Skeletal muscle cell (primary cell): ENCODE measurements around the gene TOP2A.

Source experiments
- DNase-seq: peaks from one replicate; pipeline ENCODE4 v3.0.0-alpha.2; 2010; ENCODE audit warnings: low read depth
- H3K4me3 ChIP-seq: 2 replicates; pipeline ENCODE4 v1.5.1; 2011; ENCODE audit warnings: low read depth, mild to moderate bottlenecking, control low read depth, low read length, moderate library complexity

The TOP2A gene

DNA sequence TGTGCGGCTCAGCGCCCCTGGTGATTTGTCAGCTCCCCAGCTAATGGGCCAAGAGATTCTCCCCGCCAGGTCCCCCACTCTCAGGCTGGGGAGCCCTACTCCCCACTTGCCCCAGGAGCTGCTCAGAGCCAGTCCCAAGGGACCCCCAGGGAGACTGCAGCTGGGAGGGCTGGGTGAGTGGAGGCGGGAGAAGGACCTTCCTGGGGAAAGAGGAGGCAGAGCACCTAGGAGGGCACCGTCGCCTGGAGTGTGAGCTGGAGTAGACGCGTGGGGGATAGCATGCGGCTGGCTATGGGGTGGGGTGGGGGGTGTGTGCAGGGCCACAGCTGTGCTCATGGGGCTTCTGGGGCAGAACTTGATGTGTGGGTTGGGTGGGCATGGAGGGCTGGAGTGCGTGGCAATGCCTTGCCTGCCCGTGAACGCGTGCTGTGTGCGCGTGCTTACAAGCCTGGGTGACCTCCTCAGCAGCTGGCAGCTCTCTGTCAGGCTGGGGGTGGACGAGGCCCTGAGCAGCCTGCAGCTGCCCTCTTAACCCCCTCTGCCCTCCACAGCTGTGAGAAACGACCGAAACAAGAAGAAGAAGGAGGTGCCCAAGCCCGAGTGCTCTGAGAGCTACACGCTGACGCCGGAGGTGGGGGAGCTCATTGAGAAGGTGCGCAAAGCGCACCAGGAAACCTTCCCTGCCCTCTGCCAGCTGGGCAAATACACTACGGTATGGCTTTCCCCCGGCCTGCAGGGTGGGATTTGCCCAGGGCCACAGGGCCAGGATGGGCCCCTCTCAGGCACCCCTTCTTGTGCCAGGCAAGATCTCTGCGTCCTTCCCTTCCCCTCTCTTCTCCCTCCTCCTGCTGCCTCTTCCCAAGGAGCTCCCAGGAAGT, 66.1 kb downstream of the TOP2A start:
- DNase-seq = no peak
- H3K4me3 ChIP-seq = no peak overlapping the region

- DNase-seq = no peak
- H3K4me3 ChIP-seq = no peak overlapping the region
These were observed 66.9 kb downstream of the TOP2A start for GRCh38 chr17:40350689-40351358.

DNA sequence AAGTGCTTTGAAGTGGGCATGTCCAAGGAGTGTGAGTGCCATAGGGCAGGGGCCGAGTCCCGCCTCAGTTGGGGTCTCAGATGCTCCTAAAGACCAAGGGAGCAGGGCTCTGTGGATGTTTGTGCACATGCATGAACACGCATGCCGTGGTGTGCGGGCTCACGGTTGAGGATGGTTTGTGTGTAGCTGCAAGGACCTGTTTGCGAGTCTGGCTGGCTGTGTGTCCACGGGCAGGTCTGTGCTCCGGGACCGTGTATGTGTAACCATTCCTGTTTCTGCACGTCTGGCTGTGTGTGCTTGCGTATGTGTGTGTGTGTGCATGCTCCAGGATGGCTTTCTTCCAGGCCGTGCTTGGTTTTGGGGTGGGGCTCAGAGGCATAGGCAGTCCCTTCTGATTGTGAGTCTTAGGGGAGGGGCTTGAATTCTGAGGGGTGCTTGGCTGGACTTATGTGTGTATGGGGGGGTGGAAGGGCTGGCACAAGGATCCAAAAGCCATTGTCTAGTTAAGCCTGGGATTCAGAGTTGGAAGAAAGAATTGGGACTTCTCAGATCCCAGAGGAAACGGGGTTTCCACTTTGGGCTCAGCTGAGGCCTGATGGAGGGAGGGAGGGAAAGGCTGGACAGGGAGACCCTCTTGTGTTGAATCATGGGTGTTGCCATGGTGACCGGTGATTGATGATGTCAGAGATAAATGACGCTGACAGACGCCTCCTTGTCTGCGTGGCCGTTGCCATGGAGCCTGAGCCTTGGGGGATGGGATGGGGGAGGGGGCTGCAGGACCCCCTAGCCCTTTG, 67.6 kb downstream of the TOP2A start:
- no peak for DNase-seq
- no peak overlapping the region for H3K4me3 ChIP-seq

- no peak overlapping the region for H3K4me3 ChIP-seq
- no peak for DNase-seq
These were observed 68.2 kb downstream of the TOP2A start for GRCh38 chr17:40349477-40349894.

GRCh38 chr17:40348562-40349476, 68.9 kb downstream of the TOP2A start:
- H3K4me3 ChIP-seq = no peak overlapping the region
- no peak for DNase-seq

GRCh38 chr17:40348136-40348504, 69.6 kb downstream of the TOP2A start:
- DNase-seq = no peak
- H3K4me3 ChIP-seq = no peak overlapping the region

DNA sequence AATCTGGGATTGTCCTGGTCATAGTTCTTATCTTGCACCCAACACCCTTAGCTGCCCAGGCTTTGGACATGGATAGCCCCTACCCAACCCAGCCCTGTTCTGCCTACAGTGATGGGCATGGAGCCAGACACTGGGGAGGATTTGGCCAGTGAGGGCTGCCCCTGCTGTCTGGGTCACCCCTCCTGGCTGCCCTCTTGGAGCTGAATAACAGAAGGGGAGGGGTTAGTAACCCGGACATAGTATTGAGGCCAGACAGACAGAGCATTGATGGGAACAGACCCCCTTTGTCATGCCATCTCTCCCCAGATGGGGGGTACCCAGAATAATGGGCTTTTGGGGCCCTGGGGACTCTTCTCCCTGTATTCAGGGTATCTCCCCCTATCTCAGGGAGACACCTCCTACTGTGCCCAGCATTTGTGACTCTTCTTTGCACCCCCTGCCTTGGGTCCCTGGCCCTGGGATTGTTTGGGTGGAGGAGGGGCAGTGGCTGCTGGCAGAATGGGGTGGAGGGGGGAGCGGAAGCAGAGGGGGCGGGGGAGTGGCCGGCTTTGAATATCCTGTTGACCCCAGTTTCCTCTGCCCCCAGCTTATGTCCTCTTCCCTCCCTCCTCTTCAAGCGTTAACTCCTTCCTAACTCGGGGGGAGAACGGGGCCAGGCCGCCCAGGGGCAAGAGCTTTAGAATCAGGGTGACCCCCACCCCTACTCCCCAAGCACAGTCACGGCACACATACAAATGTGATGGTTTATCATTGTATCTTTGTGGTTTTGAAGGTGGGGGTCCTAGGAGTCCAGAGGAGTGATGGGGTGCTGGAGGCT, 70.2 kb downstream of the TOP2A start:
- DNase-seq = no peak

GRCh38 chr17:40346765-40347158, 70.9 kb downstream of the TOP2A start:
- H3K4me3 ChIP-seq = peak overlapping the region; percentile 39
- no peak for DNase-seq

More for the DNA sequence above, 70.2 kb downstream of the TOP2A start:
- peak overlapping the region; percentile 39 for H3K4me3 ChIP-seq

- DNase-seq = no peak
- peak overlapping the region; percentile 57 for H3K4me3 ChIP-seq
These were observed 71.5 kb downstream of the TOP2A start for GRCh38 chr17:40345994-40346764.

- peak overlapping the region; percentile 57 for H3K4me3 ChIP-seq
These were observed 72.3 kb downstream of the TOP2A start for GRCh38 chr17:40345161-40345993.

GRCh38 chr17:40344421-40345160, 73.1 kb downstream of the TOP2A start:
- DNase-seq = no peak
- H3K4me3 ChIP-seq = peak overlapping the region; percentile 57

More at GRCh38 chr17:40345161-40345993, 72.3 kb downstream of the TOP2A start:
- DNase-seq = no peak

DNA sequence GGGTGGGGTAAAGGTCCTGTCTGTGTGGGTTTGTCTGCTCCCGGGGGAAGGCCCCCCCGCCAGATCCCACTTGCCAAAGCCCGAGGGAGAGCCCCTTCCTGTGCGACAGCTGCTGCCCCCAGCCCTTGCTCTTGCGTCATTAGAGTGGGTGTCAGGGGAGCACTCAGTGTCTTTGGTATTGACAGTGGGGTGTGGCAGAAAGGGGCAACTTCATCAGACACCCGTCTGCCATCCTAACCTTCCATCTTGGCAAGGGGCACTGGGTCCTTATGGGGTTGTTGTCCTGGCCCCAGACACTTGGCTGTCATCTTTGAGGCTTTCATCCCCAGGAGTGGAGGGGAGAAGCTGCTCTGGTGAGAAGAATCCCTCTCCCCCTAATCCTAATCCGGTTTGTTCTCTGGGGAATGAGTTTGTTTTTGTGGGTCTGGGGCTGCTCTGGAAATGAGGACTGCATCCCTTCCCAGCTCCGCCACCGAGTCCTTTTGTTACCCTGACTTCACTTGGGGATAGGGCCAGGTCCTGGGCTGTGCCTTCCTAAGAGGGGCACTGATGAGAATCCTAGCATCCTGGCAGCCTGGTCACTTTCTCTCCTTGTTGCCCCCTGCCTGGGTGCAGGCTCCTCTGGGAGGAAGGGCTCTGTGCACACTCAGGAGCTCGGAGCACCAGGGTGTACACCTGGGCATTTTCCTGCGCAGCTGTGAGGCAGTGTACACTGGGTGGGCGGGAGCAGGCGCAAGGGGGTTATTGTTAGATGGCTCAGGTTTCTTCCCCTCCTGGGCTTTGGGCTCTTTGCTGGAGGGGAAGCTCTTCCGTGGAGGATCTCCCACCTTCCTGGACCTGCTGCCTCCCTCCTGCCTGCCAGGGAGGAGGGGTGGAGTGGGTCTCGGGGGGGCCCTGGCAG, 74.2 kb downstream of the TOP2A start:
- H3K4me3 ChIP-seq = peak overlapping the region; percentile 57
- DNase-seq = no peak

GRCh38 chr17:40342504-40343218, 75.0 kb downstream of the TOP2A start:
- peak overlapping the region; percentile 57 for H3K4me3 ChIP-seq
- DNase-seq = no peak

- H3K4me3 ChIP-seq = peak overlapping the region; percentile 57
- no peak for DNase-seq
These were observed 75.7 kb downstream of the TOP2A start for GRCh38 chr17:40341808-40342503.
